Posterior cingulate gyrus (tissue), 11 donors: Measurements from ENCODE around the gene ASB8.
A peak's percentile ranks its signal among the peaks of the same experiment; 100 is the strongest.

Experiments used
- DNase-seq, 10 donors: peaks; one replicate each; pipeline versions ENCODE4 v3.0.0 to v3.0.0-alpha.2; 2020 to 2021; ENCODE audit warnings: mixed read lengths in 3 of 10
- intact Hi-C: fragments of 100-400 bp; cut with DNase I; formaldehyde crosslinking; loops from one replicate; pipeline ENCODE4 v1.15.1; 2023

The ASB8 gene

GRCh38 chr12:48157018-48157888 lies at the start of gene ASB8:
Gene ASB8, minus strand, starts transcription at chr12:48157515. Its CDS starts 4,019 bp downstream, at chr12:48153496.
- DNase-seq: peak; percentile 98 to 100 (median 99)
- intact Hi-C loops: loop anchor here (2.0 kb wide), 1 partner anchor 52 kb away; no protein-coding TSS in a partner anchor

GRCh38 chr12:48203192-48203591 lies 45.9 kb upstream of the ASB8 start, which contains the start of gene OR10AD1:
Gene OR10AD1, minus strand, starts transcription at chr12:48203292. Its CDS starts 0 bp downstream, at chr12:48203292.
- intact Hi-C loops: no loop called here

GRCh38 chr12:48202766-48203165 lies 45.5 kb upstream of the ASB8 start:
- intact Hi-C loops: no loop called here
- DNase-seq: no peak

More at GRCh38 chr12:48203192-48203591, 45.9 kb upstream of the ASB8 start, which contains the start of gene OR10AD1:
- no peak for DNase-seq

- intact Hi-C loops: no loop called here
Measured at GRCh38 chr12:48201516-48201915, 44.2 kb upstream of the ASB8 start.

GRCh38 chr12:48201091-48201490 lies 43.8 kb upstream of the ASB8 start:
- intact Hi-C loops: no loop called here
- no peak for DNase-seq

More at GRCh38 chr12:48201516-48201915, 44.2 kb upstream of the ASB8 start:
- no peak for DNase-seq

- intact Hi-C loops: loop anchor here (5.0 kb wide), 1 partner anchor 153 kb away; the partner anchor contains the start of gene ZNF641
- DNase-seq: no peak
Measured at GRCh38 chr12:48199774-48200221, 42.5 kb upstream of the ASB8 start.

- intact Hi-C loops: loop anchor here (5.0 kb wide), 1 partner anchor 153 kb away; the partner anchor contains the start of gene ZNF641
- DNase-seq: no peak
Measured at GRCh38 chr12:48198985-48199384, 41.7 kb upstream of the ASB8 start.

GRCh38 chr12:48198672-48198971 lies 41.3 kb upstream of the ASB8 start:
- intact Hi-C loops: loop anchor here (5.0 kb wide), 1 partner anchor 154 kb away; the partner anchor contains the start of gene ZNF641
- DNase-seq: peak in 6 of 10 donors; percentile 14 to 86 (median 56)

GRCh38 chr12:48197971-48198671 lies 40.8 kb upstream of the ASB8 start:
- intact Hi-C loops: loop anchor here (5.0 kb wide), 1 partner anchor 154 kb away; the partner anchor contains the start of gene ZNF641

GRCh38 chr12:48197549-48197970 lies 40.2 kb upstream of the ASB8 start:
- peak in 1 of 10 donors; percentile 29 for DNase-seq
- intact Hi-C loops: loop anchor here (5.0 kb wide), 1 partner anchor 155 kb away; the partner anchor contains the start of gene ZNF641

More at GRCh38 chr12:48197971-48198671, 40.8 kb upstream of the ASB8 start:
- peak; percentile 83 to 99 (median 94) for DNase-seq

GRCh38 chr12:48194799-48195201 lies 37.5 kb upstream of the ASB8 start:
- no peak for DNase-seq
- intact Hi-C loops: loop anchor here (5.0 kb wide), 1 partner anchor 158 kb away; the partner anchor contains the start of gene ZNF641

GRCh38 chr12:48193623-48194022 lies 36.3 kb upstream of the ASB8 start:
- intact Hi-C loops: no loop called here
- DNase-seq: no peak

- intact Hi-C loops: no loop called here
- DNase-seq: no peak
Measured at GRCh38 chr12:48192861-48193260, 35.5 kb upstream of the ASB8 start.

- DNase-seq: no peak
- intact Hi-C loops: no loop called here
Measured at GRCh38 chr12:48191096-48191495, 33.8 kb upstream of the ASB8 start.

GRCh38 chr12:48189331-48190125 lies 32.2 kb upstream of the ASB8 start:
- intact Hi-C loops: loop anchor here (10.0 kb wide), 1 partner anchor 225 kb away; the partner anchor contains the start of gene TMEM106C
- DNase-seq: peak in 8 of 10 donors; percentile 44 to 88 (median 74)

GRCh38 chr12:48187916-48188695 lies 30.8 kb upstream of the ASB8 start:
- DNase-seq: no peak
- intact Hi-C loops: loop anchor here (10.0 kb wide), 1 partner anchor 223 kb away; the partner anchor contains the start of gene TMEM106C

GRCh38 chr12:48185181-48185919 lies 28.0 kb upstream of the ASB8 start:
- intact Hi-C loops: loop anchor here (10.0 kb wide), 1 partner anchor 221 kb away; the partner anchor contains the start of gene TMEM106C
- peak in 8 of 10 donors; percentile 40 to 93 (median 60) for DNase-seq

- DNase-seq: peak in 3 of 10 donors; percentile 14 to 87 (median 74)
- intact Hi-C loops: loop anchor here (10.0 kb wide), 1 partner anchor 220 kb away; the partner anchor contains the start of gene TMEM106C
Measured at GRCh38 chr12:48184549-48184922, 27.2 kb upstream of the ASB8 start.
